Keratinocyte (primary cell): Measurements from ENCODE around the gene KIF16B. TPM values are rescaled to one million over a fixed set of nuclear protein-coding genes. Genes with fewer than 3 reads are reported as not detected.

Experiments
- DNase-seq: peaks from one replicate; pipeline ENCODE4 v3.0.0-alpha.2; 2011; ENCODE audit warnings: low read depth, missing footprints, low spot score
- FAIRE-seq: peaks from 2 replicates; lab custom pipeline; 2011; peaks lifted over from hg19 to GRCh38; lab: Jason Lieb, UNC
- H2AFZ ChIP-seq: 2 replicates; pipeline ENCODE4 v1.6.0; 2012; ENCODE audit warnings: low read length, control low read depth, inconsistent platforms; ENCODE audit not compliant: control insufficient read depth
- H3K27ac ChIP-seq: 2 replicates; pipeline ENCODE4 v1.5.1; 2011; ENCODE audit warnings: low read length; ENCODE audit not compliant: control insufficient read depth, insufficient read depth
- H3K27me3 ChIP-seq: 3 replicates; pipeline ENCODE4 v1.6.0; 2011; ENCODE audit warnings: low read length; ENCODE audit not compliant: control insufficient read depth, insufficient read depth; ENCODE audit errors: extremely low read depth
- H3K36me3 ChIP-seq, 2 experiments: 2 replicates in 1 of 2; 3 replicates in 1 of 2; pipeline ENCODE4 v1.5.1; 2011; ENCODE audit warnings: low read length in 2 of 2, mild to moderate bottlenecking in 1 of 2; ENCODE audit not compliant: control insufficient read depth in 2 of 2, insufficient read depth in 2 of 2; ENCODE audit errors: extremely low read depth in 1 of 2
- H3K4me1 ChIP-seq: 3 replicates; pipeline ENCODE4 v1.5.1; 2011; ENCODE audit warnings: low read length; ENCODE audit not compliant: control insufficient read depth, insufficient read depth; ENCODE audit errors: extremely low read depth
- H3K4me2 ChIP-seq: 3 replicates; pipeline ENCODE4 v1.6.0; 2011; ENCODE audit warnings: low read depth, low read length; ENCODE audit not compliant: control insufficient read depth, insufficient read depth; ENCODE audit errors: extremely low read depth
- H3K4me3 ChIP-seq, 3 experiments: fragments of 200-600 bp in 1 of 3; sonication (generic) in 1 of 3; 2 replicates in 2 of 3; 3 replicates in 1 of 3; pipeline ENCODE4 v1.5.1; 2011 to 2016; ENCODE audit warnings: low read length in 3 of 3, mild to moderate bottlenecking in 3 of 3, control low read depth in 2 of 3, inconsistent platforms in 1 of 3, low read depth in 1 of 3, mixed read lengths in 1 of 3, mixed run types in 1 of 3, moderate library complexity in 1 of 3; ENCODE audit not compliant: control insufficient read depth in 2 of 3, insufficient read depth in 2 of 3; ENCODE audit errors: extremely low read depth in 1 of 3
- H3K79me2 ChIP-seq: 2 replicates; pipeline ENCODE4 v1.6.0; 2012; ENCODE audit warnings: low read length; ENCODE audit not compliant: control insufficient read depth, insufficient read depth
- H3K9ac ChIP-seq: 3 replicates; pipeline ENCODE4 v1.6.0; 2011; ENCODE audit warnings: low read length; ENCODE audit not compliant: control insufficient read depth, insufficient read depth; ENCODE audit errors: extremely low read depth
- H3K9me1 ChIP-seq: 3 replicates; pipeline ENCODE4 v1.6.0; 2011; ENCODE audit warnings: low read length; ENCODE audit not compliant: control insufficient read depth, insufficient read depth; ENCODE audit errors: extremely low read depth
- H3K9me3 ChIP-seq: 2 replicates; pipeline ENCODE4 v1.5.1; 2012; ENCODE audit warnings: low read depth, low read length; ENCODE audit not compliant: control insufficient read depth
- H4K20me1 ChIP-seq: 3 replicates; pipeline ENCODE4 v1.6.0; 2011; ENCODE audit warnings: low read length; ENCODE audit not compliant: control insufficient read depth, insufficient read depth; ENCODE audit errors: extremely low read depth
- EZH2 ChIP-seq: IDR thresholded peaks from one replicate; pipeline ENCODE4 v1.6.1; 2012; ENCODE audit warnings: inconsistent platforms, mild to moderate bottlenecking, low read length, moderate library complexity
- dilution Hi-C: fragments of 300-500 bp; cut with MboI; formaldehyde crosslinking; loops from one replicate; pipeline ENCODE4 v1.7.0; 2020; ENCODE audit warnings: low sequenced_read_pairs; ENCODE audit not compliant: extremely low pct_ligation_motif_present
- polyA plus RNA-seq, 5 experiments: library from polyadenylated mRNA; depleted of rRNA in 3 of 5; stranded (reverse) in 3 of 5; stranded (forward) in 1 of 5; unstranded in 1 of 5; fragments of >200 nt; gene quantifications; 1 replicate in 1 of 5; 2 replicates in 3 of 5; 3 replicates in 1 of 5; pipeline versions ENCODE4 v1.2.1 to v1.2.3, GENCODE V29; 2011 to 2012; ENCODE audit warnings: missing spikeins in 2 of 5, low read depth in 1 of 5, low replicate concordance in 1 of 5
- TF ChIP-seq, protein P1 (sequence below), 3 experiments: IDR thresholded peaks in 1 of 3; conservative IDR thresholded peaks in 1 of 3; optimal IDR thresholded peaks in 1 of 3; 2 replicates in 2 of 3; 3 replicates in 1 of 3; pipeline versions ENCODE3 to v1.5.1; 2011; ENCODE audit warnings: low read length in 3 of 3, mild to moderate bottlenecking in 3 of 3, moderate library complexity in 2 of 3, control low read depth in 1 of 3, inconsistent platforms in 1 of 3; ENCODE audit not compliant: insufficient read depth in 2 of 3; ENCODE audit errors: extremely low read depth in 1 of 3

KIF16B gene
- polyA plus RNA-seq, 1 donor (not counting 4 experiments of a cell fraction or from before 2014, with no cell fraction given), result 16.1 TPM

DNA sequence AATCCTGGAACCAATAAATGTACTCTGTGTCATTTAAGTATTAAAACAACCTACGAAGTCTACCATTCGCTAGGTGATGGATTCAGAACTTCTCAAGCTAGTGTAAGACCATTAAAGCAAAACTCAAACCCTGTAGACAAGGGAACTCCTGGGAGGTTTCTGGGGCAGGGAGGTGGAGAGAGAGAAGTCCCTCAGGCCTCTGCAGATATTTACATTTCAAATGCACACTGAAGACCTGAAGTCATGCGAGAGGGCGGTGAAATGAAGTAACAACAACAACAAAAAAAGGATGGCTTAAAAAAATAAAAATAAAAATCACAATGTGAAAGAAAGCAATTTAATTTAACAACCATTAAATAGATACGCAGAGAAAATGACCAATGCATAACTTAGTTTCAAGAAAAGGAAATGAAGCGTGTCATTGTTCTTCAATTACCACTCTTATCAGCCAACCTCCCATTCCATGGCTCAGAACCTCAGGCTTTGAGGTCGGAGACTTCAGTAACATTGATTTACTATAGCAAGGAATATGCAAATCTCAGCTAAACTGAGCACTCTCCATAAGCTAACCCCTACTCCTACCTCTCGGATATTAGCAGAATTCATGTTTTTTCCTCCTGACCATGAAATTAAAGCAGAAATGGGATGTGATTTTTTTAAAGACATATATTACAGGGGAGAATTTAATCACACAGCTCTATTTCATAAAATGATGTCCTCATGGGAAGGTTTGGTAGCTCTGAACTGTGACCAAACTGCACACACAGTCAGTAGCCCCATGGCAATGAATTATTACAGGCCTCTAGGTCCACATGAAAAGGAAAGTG is 140.6 kb downstream of the KIF16B start:
- Histone ChIP-seq H3K4me2 (no peak overlapping the region), H3K27ac (no peak overlapping the region), H3K36me3 (peaks cover 0 to 8% of the 10 kb centered on the region in 2 experiments), H3K79me2 (no peaks in the 10 kb centered on the region), H3K4me3 (no peak overlapping the region), H2AFZ (no peak overlapping the region), H4K20me1 (no peaks in the 10 kb centered on the region), H3K9me3 (no peaks in the 10 kb centered on the region), H3K27me3 (no peaks in the 10 kb centered on the region), H3K9ac (no peak overlapping the region), H3K9me1 (no peaks in the 10 kb centered on the region), H3K4me1 (no peaks in the 10 kb centered on the region)
- dilution Hi-C loops, result no loop called here
- DNase-seq (no peak), FAIRE-seq (no peak)
- TF ChIP-seq, protein P1, sequence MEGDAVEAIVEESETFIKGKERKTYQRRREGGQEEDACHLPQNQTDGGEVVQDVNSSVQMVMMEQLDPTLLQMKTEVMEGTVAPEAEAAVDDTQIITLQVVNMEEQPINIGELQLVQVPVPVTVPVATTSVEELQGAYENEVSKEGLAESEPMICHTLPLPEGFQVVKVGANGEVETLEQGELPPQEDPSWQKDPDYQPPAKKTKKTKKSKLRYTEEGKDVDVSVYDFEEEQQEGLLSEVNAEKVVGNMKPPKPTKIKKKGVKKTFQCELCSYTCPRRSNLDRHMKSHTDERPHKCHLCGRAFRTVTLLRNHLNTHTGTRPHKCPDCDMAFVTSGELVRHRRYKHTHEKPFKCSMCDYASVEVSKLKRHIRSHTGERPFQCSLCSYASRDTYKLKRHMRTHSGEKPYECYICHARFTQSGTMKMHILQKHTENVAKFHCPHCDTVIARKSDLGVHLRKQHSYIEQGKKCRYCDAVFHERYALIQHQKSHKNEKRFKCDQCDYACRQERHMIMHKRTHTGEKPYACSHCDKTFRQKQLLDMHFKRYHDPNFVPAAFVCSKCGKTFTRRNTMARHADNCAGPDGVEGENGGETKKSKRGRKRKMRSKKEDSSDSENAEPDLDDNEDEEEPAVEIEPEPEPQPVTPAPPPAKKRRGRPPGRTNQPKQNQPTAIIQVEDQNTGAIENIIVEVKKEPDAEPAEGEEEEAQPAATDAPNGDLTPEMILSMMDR (optimal IDR thresholded peaks at IDR 0.05 in 1 of 3, IDR thresholded peaks at IDR 0.05 in 1 of 3, conservative IDR thresholded peaks at IDR 0.05 in 1 of 3; ENCODE audit: extremely low read depth in 1 of 3, insufficient read depth in 2 of 3, low read length in 3 of 3), result no peak
- TF ChIP-seq EZH2, result no peak

DNA sequence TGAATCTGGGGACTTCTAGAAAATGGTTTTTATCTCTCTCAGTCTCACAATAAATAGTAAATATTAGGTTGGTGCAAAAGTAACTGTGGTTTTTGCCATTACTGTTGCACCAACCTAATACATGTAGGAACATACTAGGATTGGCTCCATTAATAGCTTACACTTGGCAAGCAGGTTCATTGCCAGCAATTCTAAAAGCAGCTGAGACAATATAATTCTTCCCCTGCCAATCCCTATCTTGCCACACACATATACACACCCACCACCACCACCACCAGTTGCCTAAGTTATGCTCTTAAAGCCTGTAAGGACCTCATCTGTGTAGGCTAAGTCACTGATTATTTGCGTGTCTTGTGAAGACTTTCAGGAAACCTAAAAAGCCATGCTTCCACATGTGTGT is 145.1 kb downstream of the KIF16B start:
- Histone ChIP-seq H3K36me3 (peaks cover 0 to 13% of the 10 kb centered on the region in 2 experiments), H3K79me2 (no peaks in the 10 kb centered on the region), H3K4me3 (no peak overlapping the region), H3K9ac (no peak overlapping the region), H3K9me1 (no peaks in the 10 kb centered on the region), H3K27me3 (no peaks in the 10 kb centered on the region), H3K9me3 (no peaks in the 10 kb centered on the region), H3K4me2 (no peak overlapping the region), H3K4me1 (no peaks in the 10 kb centered on the region), H4K20me1 (no peaks in the 10 kb centered on the region), H2AFZ (no peak overlapping the region), H3K27ac (no peak overlapping the region)
- DNase-seq (no peak), FAIRE-seq (no peak)
- TF ChIP-seq EZH2, result no peak
- TF ChIP-seq, protein P1 (optimal IDR thresholded peaks at IDR 0.05 in 1 of 3, IDR thresholded peaks at IDR 0.05 in 1 of 3, conservative IDR thresholded peaks at IDR 0.05 in 1 of 3; ENCODE audit: extremely low read depth in 1 of 3, insufficient read depth in 2 of 3, low read length in 3 of 3), result no peak
- dilution Hi-C loops, result no loop called here
